Natural killer cell treated with Interleukin-12 subunit alpha and Interleukin-12 subunit beta and Interleukin-15 and Interleukin-18, amount 100 ng/mL, for 72 hours (primary cell): Measurements from ENCODE around the gene SAYSD1. TPM values are rescaled to one million over a fixed set of nuclear protein-coding genes. Genes with fewer than 3 reads are reported as not detected.

Experiments
- ATAC-seq, 2 donors: fragments of 150-1000 bp; cut with Tn5 transposase in 1 of 2; sonication (Bioruptor Pico), chemical (Tn5 transposase) in 1 of 2; 2 replicates each; pipeline ENCODE4 v1.10.0; 2021
- DNase-seq: peaks from one replicate; pipeline ENCODE4 v3.0.0; 2022; ENCODE audit warnings: low spot score
- H3K27ac Mint-ChIP-seq, 2 donors: 1 replicate in 1 of 2; 2 replicates in 1 of 2; pipeline ENCODE4 v1.8.0; 2022; ENCODE audit warnings: mixed read lengths in 2 of 2, mild to moderate bottlenecking in 1 of 2, moderate library complexity in 1 of 2
- H3K27me3 Mint-ChIP-seq, 2 donors: 1 replicate in 1 of 2; 2 replicates in 1 of 2; pipeline ENCODE4 v1.8.0; 2022; ENCODE audit warnings: mixed read lengths in 2 of 2
- H3K36me3 Mint-ChIP-seq: one replicate; pipeline ENCODE4 v1.8.0; 2022; ENCODE audit warnings: mixed read lengths
- H3K4me1 Mint-ChIP-seq, 2 donors: 1 replicate in 1 of 2; 2 replicates in 1 of 2; pipeline ENCODE4 v1.8.0; 2022; ENCODE audit warnings: low read depth in 2 of 2, mixed read lengths in 2 of 2, mild to moderate bottlenecking in 1 of 2
- H3K4me3 Mint-ChIP-seq: one replicate; pipeline ENCODE4 v1.8.0; 2022; ENCODE audit warnings: mixed read lengths
- H3K9me3 Mint-ChIP-seq: 2 replicates; pipeline ENCODE4 v1.8.0; 2022; ENCODE audit warnings: mixed read lengths
- total RNA-seq, 2 donors: library from RNA; stranded (reverse); gene quantifications; one replicate each; pipeline ENCODE4 v1.2.3, GENCODE V29; 2022

Gene SAYSD1
- total RNA-seq, 2 donors from 2014 or later: 3.5 to 5.2 TPM

- DNase-seq (no peak), ATAC-seq (no peak)
- H3K27me3 Mint-ChIP-seq: peaks cover 7 to 8% of the 10 kb centered on the region in 2 donors
- H3K4me3 Mint-ChIP-seq: no peak overlapping the region
- no peak overlapping the region for H3K27ac Mint-ChIP-seq
- no peaks in the 10 kb centered on the region for H3K9me3 Mint-ChIP-seq
- no peaks in the 10 kb centered on the region for H3K36me3 Mint-ChIP-seq
- H3K4me1 Mint-ChIP-seq: peaks cover 21 to 37% of the 10 kb centered on the region in 2 donors
Observed at GRCh38 chr6:39055661-39056060, 59.3 kb downstream of the SAYSD1 start.

- DNase-seq (no peak), ATAC-seq (no peak)
- H3K4me3 Mint-ChIP-seq: no peak overlapping the region
- H3K4me1 Mint-ChIP-seq: peaks cover 31 to 43% of the 10 kb centered on the region in 2 donors
- peaks cover 5 to 7% of the 10 kb centered on the region in 2 donors for H3K27me3 Mint-ChIP-seq
- H3K27ac Mint-ChIP-seq: no peak overlapping the region
- no peaks in the 10 kb centered on the region for H3K9me3 Mint-ChIP-seq
- no peaks in the 10 kb centered on the region for H3K36me3 Mint-ChIP-seq
Observed at GRCh38 chr6:39054577-39055142, 60.3 kb downstream of the SAYSD1 start.

Other genes starting within 250 kb of the SAYSD1 start
- not detected for gene GLP1R, start 66.4 kb downstream of the SAYSD1 start, total RNA-seq
- 10 to 100 TPM in 1 of 2 donors, 1 to 10 TPM in 1; 2.1 to 10.9 TPM for gene KCNK5, start 114.3 kb upstream of the SAYSD1 start, total RNA-seq
- not detected for gene KCNK17, start 199.2 kb upstream of the SAYSD1 start, total RNA-seq
- gene KCNK16, start 207.5 kb upstream of the SAYSD1 start, total RNA-seq: not detected